ENCODE data around the gene ANTXR2.

Gene ANTXR2

GRCh38 chr4:80065601-80066000, 7.4 kb downstream of the ANTXR2 start:
- DNase-seq = no peak

- DNase-seq = peak; percentile 23
These were observed 10.5 kb downstream of the ANTXR2 start for GRCh38 chr4:80062527-80062926.

GRCh38 chr4:80060804-80061203, 12.2 kb downstream of the ANTXR2 start:
- DNase-seq = no peak

GRCh38 chr4:80058740-80059139, 14.3 kb downstream of the ANTXR2 start:
- peak; percentile 41 for DNase-seq

- DNase-seq = no peak
These were observed 18.7 kb downstream of the ANTXR2 start for GRCh38 chr4:80054375-80054774.

- no peak for DNase-seq
These were observed 19.7 kb downstream of the ANTXR2 start for GRCh38 chr4:80053140-80053910.

GRCh38 chr4:80049813-80050534, 23.1 kb downstream of the ANTXR2 start:
- no peak for DNase-seq

- no peak for DNase-seq
These were observed 23.6 kb downstream of the ANTXR2 start for GRCh38 chr4:80049402-80049801.

GRCh38 chr4:80045786-80046185, 27.2 kb downstream of the ANTXR2 start:
- DNase-seq = no peak

GRCh38 chr4:80043541-80043940, 29.5 kb downstream of the ANTXR2 start:
- no peak for DNase-seq

GRCh38 chr4:80042821-80043220, 30.2 kb downstream of the ANTXR2 start:
- DNase-seq = no peak

GRCh38 chr4:80037864-80038263, 35.2 kb downstream of the ANTXR2 start:
- no peak for DNase-seq

GRCh38 chr4:80036949-80037685, 35.9 kb downstream of the ANTXR2 start:
- DNase-seq = no peak

- no peak for DNase-seq
These were observed 36.7 kb downstream of the ANTXR2 start for GRCh38 chr4:80036306-80036705.

GRCh38 chr4:80035336-80035735, 37.7 kb downstream of the ANTXR2 start:
- DNase-seq = no peak

GRCh38 chr4:80033581-80033980, 39.4 kb downstream of the ANTXR2 start:
- no peak for DNase-seq

- DNase-seq = no peak
These were observed 43.7 kb downstream of the ANTXR2 start for GRCh38 chr4:80029364-80029763.

GRCh38 chr4:80027611-80028010, 45.4 kb downstream of the ANTXR2 start:
- no peak for DNase-seq

GRCh38 chr4:80026100-80026499, 46.9 kb downstream of the ANTXR2 start:
- DNase-seq = no peak

GRCh38 chr4:80024335-80024734, 48.7 kb downstream of the ANTXR2 start:
- DNase-seq = no peak

- no peak for DNase-seq
These were observed 50.7 kb downstream of the ANTXR2 start for GRCh38 chr4:80022282-80022681.

- no peak for DNase-seq
These were observed 55.7 kb downstream of the ANTXR2 start for GRCh38 chr4:80017125-80017854.

- DNase-seq = no peak
These were observed 56.5 kb downstream of the ANTXR2 start for GRCh38 chr4:80016506-80016905.
